HepG2 (cell line): Measurements from ENCODE around the gene LIFR.

Experiments used
- CREB1 ChIP-seq, 2 experiments: fragments of 450-650 bp in 1 of 2; IDR thresholded peaks; 2 replicates each; pipeline ENCODE4 v1.6.1; 2016 to 2017; ENCODE audit warnings: control low read depth in 1 of 2, mild to moderate bottlenecking in 1 of 2, missing compliant biosample characterization in 1 of 2, missing genetic modification characterization in 1 of 2
- POLR2AphosphoS5 ChIP-seq: IDR thresholded peaks from 2 replicates; pipeline ENCODE4 v1.6.1; 2012; ENCODE audit warnings: low read depth, low read length
- SETDB1 ChIP-seq: sonication (generic); formaldehyde crosslinking; IDR thresholded peaks from 2 replicates; pipeline ENCODE4 v1.5.1; 2020; ENCODE audit warnings: missing genetic modification reagents, mild to moderate bottlenecking, borderline replicate concordance
- TF ChIP-seq, protein P1 (sequence below): conservative IDR thresholded peaks from 2 replicates; pipeline ENCODE4 v1.6.1; 2018; ENCODE audit warnings: missing genetic modification reagents

DNA sequence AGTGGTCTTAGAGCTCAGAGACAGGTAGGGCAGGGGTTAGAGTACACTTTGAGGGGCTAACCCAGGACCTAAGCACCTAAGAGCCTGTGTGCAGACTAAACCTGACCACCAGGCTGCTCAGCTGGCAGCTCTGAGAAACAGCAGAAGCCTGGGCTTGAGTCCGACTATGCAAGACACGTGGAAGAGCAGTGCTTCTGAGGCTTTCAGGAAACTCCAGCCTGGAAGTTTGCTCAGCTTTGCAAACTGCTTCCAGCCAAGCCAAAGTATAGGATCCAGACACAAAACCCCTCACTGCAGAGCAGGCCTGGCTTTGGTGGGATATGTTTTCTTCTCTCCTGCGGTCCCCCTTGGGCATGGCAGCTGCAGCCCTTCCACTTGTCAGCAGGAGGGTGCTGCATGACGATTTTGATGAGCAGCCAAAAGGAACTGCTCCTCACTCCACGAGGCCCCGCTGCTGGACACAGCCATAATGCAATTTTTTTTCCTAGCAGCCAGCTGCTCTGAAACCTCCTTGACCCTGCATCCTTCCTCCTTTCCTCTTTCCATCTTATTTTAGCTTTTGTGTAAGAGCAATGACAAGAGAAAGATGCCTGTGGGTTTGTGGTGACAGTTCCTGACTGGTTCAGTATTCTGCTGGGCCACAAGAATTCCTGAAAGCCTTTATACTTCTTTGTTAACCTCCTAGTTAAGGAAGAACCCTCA lies 123.1 kb downstream of the LIFR start:
- no peak for TF ChIP-seq CREB1 (IDR thresholded peaks at IDR 0.05)
- no peak for TF ChIP-seq CREB1 (CRISPR knock-in tag; IDR thresholded peaks at IDR 0.05)
- TF ChIP-seq SETDB1 (CRISPR knock-in tag): no peak
- no peak for TF ChIP-seq POLR2AphosphoS5
- TF ChIP-seq, protein P1, sequence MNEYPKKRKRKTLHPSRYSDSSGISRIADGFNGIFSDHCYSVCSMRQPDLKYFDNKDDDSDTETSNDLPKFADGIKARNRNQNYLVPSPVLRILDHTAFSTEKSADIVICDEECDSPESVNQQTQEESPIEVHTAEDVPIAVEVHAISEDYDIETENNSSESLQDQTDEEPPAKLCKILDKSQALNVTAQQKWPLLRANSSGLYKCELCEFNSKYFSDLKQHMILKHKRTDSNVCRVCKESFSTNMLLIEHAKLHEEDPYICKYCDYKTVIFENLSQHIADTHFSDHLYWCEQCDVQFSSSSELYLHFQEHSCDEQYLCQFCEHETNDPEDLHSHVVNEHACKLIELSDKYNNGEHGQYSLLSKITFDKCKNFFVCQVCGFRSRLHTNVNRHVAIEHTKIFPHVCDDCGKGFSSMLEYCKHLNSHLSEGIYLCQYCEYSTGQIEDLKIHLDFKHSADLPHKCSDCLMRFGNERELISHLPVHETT (CRISPR knock-in tag): no peak
